Measurements from ENCODE around the gene PLXNA2. TPM values are rescaled to one million over a fixed set of nuclear protein-coding genes. Genes with fewer than 3 reads are reported as not detected.

Gene PLXNA2
- total and polyA plus RNA-seq, 2 of the 13 experiments (the other 11 are each of a cell fraction or from before 2014, with no cell fraction given): 1.1 to 2.1 TPM

GRCh38 chr1:208268541-208269337 lies 24.6 kb upstream of the PLXNA2 start:
- H3K4me1 ChIP-seq (ENCODE audit: insufficient read depth, low read length): no peaks in the 10 kb centered on the region
- H2AFZ ChIP-seq (ENCODE audit: low read length): no peak overlapping the region
- no peak for ATAC-seq
- in situ Hi-C loops (cut with HindIII; ENCODE audit: extremely low pct_ligation_motif_present, low pct_unique_long_range_greater_than_20kb): no loop called here
- no peak for FAIRE-seq
- intact Hi-C loops (cut with micrococcal nuclease; ENCODE audit: unreplicated experiment): no loop called here
- BruUV-seq (replicated peaks): no TSS peak
- no peaks in the 10 kb centered on the region for H4K20me1 ChIP-seq (ENCODE audit: insufficient read depth, low read length)
- H3K9me3 ChIP-seq (ENCODE audit: low read length): no peaks in the 10 kb centered on the region
- no peak overlapping the region for H3K4me3 ChIP-seq (replicated peaks in 1 of 3; ENCODE audit: insufficient read depth in 1 of 3, low read depth in 2 of 3, low read length in 3 of 3)
- H3K36me3 ChIP-seq (replicated peaks in 1 of 2; ENCODE audit: control insufficient read depth in 1 of 2, insufficient read depth in 2 of 2, low read length in 2 of 2): no peaks in the 10 kb centered on the region
- 5% methylated on average over 9 of the region's 9 CpGs for WGBS (ENCODE audit: low lambda C conversion rate)
- DNase-seq (ENCODE audit: low spot score): no peak
- H3K27me3 ChIP-seq (ENCODE audit: control insufficient read depth in 1 of 2, insufficient read depth in 2 of 2, low read length in 2 of 2): peaks cover 7 to 32% of the 10 kb centered on the region in 2 experiments; a peak in 4 of 5 replicates
- H3K79me2 ChIP-seq (ENCODE audit: insufficient read depth, low read length): no peaks in the 10 kb centered on the region
- CTCF ChIA-PET (ENCODE audit: low intra/inter-chr PET ratio, low total read pairs): no interaction called here
- H3K9ac ChIP-seq (ENCODE audit: insufficient read depth, low read depth, low read length): no peak overlapping the region
- TF ChIP-seq RXRB (CRISPR knock-in tag; IDR thresholded peaks at IDR 0.05; ENCODE audit: borderline replicate concordance): no peak
- TF ChIP-seq CBX5 (CRISPR knock-in tag; IDR thresholded peaks at IDR 0.05; ENCODE audit: borderline replicate concordance): no peak
- no peak for TF ChIP-seq ZNF7 (CRISPR knock-in tag; IDR thresholded peaks at IDR 0.05)
- TF ChIP-seq GABPB1 (CRISPR knock-in tag; IDR thresholded peaks at IDR 0.05): no peak
- TF ChIP-seq ETV5 (CRISPR knock-in tag; IDR thresholded peaks at IDR 0.05; ENCODE audit: borderline replicate concordance): no peak
- TF ChIP-seq ZNF207 (IDR thresholded peaks at IDR 0.05; ENCODE audit: borderline replicate concordance): no peak
- TF ChIP-seq CREM (IDR thresholded peaks at IDR 0.05): no peak
- no peak for TF ChIP-seq CREM (CRISPR knock-in tag; IDR thresholded peaks at IDR 0.05)
- no peak for TF ChIP-seq FOXO1 (CRISPR knock-in tag; IDR thresholded peaks at IDR 0.05)
- TF ChIP-seq SIX4 (CRISPR knock-in tag; IDR thresholded peaks at IDR 0.05): no peak
- no peak for TF ChIP-seq TAF15 (IDR thresholded peaks at IDR 0.05; ENCODE audit: low read depth, low read length, poor library complexity, severe bottlenecking)
- TF ChIP-seq MIER3 (CRISPR knock-in tag; IDR thresholded peaks at IDR 0.05; ENCODE audit: borderline replicate concordance): no peak
- no peak for TF ChIP-seq HNF4A (CRISPR knock-in tag; IDR thresholded peaks at IDR 0.05)
- H3K4me2 ChIP-seq (ENCODE audit: low read depth, low read length): no peak overlapping the region
- H3K27ac ChIP-seq (ENCODE audit: extremely low read length, insufficient read depth, low read length): no peak overlapping the region
- POLR2A ChIA-PET: no interaction called here

Measured in HepG2 (cell line).